HG02870 (cell line): ENCODE data around the gene NUP62.

Source experiments
- ATAC-seq: cut with Tn5 transposase; IDR thresholded peaks from one replicate; pipeline ENCODE4 v1.9.1; 2021; ENCODE audit warnings: mild to moderate bottlenecking, moderate library complexity; ENCODE audit not compliant: unreplicated experiment

The NUP62 gene

GRCh38 chr19:49869484-49870308 is 59.6 kb downstream of the NUP62 start:
- ATAC-seq: peak; percentile 80

DNA sequence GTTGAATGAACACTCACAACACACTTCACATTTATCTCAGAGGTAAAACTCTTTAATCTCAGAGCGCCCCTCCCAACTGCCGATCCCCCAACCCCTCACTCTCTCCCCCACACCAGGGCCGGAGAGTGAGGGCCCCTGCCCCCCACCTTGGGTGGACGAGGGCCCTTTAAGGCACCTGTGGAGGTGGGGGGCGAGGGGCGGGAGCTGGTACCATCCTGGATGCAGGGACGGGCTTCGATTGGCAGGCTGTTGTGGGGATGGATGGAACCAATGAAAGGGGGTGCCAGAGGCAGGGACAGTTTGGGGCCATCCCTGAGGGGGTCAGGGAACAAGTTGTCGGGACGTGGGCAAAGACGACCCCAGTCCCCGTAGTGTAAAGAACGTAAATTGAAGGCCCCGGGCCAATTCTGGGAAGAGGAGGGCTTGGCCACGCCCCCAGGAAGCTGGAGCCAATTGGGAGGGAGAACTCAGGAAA is 60.3 kb downstream of the NUP62 start:
- ATAC-seq: peak; percentile 6

DNA sequence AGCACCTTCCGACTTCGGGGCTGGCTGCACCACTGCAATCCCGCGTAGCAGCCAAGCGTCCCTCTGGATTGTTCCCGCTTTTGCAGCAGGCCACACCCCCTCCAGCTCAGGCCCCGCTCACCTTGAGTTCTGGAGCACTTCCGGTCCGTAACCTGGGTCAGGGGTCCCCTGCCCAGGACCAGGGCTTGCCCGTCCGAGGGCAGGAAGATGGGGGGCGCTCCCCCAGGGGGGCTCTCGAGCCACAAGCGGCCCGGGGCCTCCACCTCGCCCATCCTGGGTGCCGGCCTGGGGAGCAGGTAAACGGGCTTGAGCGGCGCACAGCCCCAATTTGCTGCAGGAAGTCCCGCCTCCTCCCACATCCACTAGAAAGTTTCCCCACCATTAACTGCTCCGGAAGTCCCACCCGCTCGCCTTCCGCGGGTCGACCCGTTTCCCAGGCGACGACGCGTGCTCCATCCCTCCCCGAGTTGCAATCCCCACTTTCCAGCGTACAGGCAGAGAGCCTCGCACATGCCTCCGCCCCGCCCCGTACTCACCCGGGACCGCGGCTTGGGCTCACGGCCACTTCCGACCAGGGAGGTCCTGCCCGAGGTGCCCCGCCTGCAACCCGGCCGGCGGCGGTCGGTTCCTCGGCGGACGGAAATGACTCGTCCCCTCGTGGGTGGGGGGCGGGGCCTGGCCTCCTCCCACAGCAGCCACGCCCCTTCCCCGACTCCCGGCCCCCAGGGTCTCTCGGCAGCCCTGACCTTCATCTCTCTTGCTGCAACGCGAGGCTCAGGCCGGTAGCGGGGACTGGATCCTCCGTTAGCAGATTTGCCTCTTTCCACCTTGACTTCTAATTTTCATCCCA is 62.1 kb downstream of the NUP62 start, which contains the start of gene PNKP:
PNKP (minus strand) TSS at position 644 of the 850 bp plus-strand sequence; CDS start at position 272, 372 bp downstream.
- ATAC-seq: peak; percentile 30

- no peak for ATAC-seq
These were observed 64.4 kb downstream of the NUP62 start for GRCh38 chr19:49864890-49865289.

- no peak for ATAC-seq
These were observed 65.4 kb downstream of the NUP62 start for GRCh38 chr19:49863935-49864320.

DNA sequence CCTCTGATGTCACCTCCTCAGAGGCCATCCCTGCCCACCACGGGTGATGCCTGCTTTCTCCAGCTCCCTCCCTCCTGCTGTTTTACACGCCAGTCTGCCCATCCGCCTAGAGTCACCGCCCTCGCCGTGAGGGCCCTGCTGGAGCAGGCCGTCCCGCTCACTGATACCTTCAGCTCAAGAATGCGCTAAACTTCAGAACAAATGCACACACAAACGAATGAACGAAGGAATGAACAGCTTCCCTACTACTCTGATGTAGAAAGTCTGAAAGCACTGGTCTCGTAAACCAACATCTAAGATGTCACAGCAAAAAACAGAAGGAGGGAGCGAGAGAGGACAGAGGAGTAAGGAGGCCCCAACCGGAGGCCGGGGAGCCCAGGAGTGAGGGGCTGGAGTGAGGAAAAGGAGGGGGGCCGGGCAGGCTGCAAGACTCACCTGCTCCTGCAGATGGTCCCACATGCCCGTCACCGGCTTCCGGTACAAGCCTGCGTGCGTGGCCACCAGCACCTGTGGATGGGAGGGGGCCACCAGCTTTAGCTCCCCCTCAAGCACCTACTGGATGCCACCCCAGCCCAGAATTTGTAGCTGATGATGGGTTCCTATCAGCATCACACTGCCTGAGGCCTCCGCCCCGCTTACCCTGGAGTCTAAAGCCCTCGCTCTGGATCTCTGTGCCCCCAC is 65.9 kb downstream of the NUP62 start:
- ATAC-seq: no peak

DNA sequence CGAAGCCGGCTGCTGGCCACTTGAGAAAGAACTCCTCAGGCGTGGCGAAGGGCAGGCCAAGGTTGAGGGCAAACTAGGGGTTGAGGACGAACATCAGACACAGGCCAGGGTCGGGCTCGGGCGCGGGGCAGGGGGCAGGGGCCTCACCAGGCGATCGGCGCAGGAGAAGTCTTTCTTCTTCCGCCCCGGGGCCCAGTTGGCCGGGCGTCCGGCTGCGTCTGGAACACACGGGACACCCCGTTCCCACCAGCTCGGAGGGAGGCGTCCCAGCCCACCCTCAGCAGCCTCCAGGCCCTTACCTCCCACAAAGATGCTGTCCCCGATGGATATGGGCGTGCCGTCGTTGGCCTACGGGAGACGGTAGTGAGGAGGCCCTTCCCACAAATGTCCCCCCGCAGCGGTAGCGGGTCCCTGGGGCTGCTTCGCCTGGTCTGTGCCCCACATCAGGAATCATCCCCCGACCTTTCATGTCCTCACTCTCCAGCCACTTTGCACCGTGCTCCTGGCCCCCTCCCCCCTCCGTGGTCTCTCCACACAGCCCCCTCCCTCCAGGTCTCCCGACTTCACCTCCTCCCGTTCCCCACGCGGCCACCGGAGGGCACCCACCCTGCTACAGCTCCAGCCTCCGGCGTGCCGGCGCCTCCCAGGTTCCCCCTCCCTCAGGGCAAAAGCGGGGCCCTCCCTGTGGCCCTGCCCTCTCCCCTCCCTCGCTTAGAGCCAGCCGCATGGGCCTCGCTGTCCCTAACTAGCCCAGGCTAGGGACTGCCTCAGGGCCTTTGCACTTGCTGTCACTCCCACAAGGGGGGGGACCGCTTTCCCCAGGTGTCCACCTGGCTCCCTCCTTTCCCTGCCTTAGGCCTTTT is 66.7 kb downstream of the NUP62 start:
- ATAC-seq: no peak

DNA sequence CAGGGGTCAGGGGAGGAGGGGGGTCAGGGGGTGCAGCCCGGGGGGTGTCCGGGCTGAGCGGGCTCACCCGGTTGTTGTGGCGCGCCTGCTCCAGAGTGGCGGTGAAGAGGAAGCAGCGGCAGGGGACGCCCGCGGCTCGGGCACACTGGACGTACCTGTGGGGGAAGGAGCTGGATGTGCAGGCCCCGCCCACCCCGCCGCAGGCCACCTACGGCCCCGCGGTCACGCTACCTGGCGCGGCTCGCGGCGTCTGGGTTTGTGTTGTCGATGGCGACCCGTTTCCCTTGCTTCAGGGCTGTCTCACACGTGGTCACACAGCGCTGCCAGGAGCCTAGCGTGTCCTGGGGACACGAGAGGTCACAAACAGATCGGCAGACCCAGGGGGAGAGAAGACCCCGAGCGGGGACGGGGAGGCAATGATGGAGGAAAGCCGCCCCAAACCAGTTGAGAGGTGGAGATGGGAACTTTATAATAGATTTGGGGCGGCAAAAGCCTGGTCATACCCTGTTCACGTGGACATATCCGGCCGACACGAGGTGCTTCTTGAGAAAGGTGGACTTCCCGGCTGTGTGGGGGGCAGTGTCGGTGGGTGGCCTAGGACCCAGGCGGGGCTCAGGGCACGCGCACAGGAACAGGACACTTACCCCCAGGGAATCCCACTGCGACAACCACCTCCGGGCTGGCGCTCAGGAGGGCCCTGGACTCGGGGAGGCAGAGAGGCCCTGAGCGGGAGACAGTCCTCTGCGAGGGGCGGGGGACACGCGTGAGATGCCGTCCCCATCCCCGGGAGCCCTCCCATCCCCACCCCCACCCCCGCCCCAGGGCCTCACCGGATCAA is 67.5 kb downstream of the NUP62 start:
- ATAC-seq: no peak

- ATAC-seq: no peak
These were observed 68.2 kb downstream of the NUP62 start for GRCh38 chr19:49861107-49861506.

DNA sequence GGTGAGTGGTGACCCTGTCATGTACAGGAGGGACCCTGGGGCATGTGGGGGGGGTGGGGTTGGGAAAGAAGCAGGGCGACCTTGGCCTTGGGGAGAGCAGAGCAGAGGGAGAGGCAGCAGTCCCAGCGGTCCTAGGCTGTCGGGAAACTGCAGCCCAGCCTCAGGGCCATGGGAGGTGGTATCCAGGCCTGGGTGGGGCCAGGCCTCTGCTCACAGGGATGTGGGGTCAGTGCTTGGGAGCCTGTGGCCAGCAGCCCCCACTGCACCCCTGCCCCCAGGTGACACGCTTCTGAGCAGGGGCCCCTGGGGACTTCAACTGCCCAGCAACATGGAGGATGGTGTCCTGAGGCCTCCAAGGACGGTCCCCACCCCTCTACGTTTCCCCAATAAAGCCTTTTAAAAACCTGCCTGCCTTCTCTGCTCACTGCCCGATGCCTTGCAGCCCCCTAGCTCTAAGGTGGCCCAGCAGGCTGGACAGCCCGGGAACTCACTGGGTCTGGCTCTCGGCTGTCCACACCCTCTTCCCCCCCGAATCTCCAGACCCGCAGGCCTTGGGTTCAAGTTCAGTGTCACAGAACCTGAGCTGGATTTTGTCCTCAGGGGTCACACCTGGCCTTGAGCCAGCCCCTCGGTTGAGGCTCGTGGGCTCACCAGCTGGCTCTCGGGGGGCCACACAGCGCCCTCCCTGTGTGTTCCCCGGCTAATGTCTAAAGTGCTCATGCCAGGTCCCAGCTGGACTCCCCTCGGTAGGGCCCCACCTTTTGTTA is 68.8 kb downstream of the NUP62 start:
- no peak for ATAC-seq

DNA sequence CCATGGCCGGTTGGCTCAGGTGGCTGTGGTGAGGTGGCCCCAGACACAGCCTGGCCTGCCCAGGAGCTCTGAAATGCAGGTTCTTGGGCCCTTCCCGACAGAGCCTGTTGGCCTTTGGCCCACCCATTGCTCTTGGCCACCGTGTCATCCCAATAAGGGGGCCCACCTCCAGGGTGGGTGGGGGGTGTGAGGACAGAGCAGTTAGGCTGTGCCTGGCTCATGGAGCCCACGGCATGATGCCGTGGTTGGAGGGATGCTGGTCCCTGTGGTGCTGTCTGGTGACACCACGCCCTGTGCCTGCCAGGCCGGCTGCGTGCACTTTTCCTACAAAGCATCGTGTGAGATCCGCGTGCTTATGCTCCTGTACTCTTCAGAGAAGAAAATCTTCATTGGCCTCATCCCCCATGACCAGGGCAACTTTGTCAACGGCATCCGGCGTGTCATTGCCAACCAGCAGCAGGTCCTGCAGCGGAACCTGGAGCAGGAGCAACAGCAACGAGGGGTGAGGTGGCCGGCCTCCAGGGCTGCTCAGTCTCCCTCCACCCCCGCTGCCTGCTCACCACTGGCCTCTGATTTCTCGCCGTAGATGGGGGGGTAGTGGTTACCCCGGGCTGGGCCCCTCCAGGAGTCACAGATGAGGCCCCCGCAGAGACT is 69.5 kb downstream of the NUP62 start:
- ATAC-seq: no peak

- no peak for ATAC-seq
These were observed 71.0 kb downstream of the NUP62 start for GRCh38 chr19:49858088-49858985.

DNA sequence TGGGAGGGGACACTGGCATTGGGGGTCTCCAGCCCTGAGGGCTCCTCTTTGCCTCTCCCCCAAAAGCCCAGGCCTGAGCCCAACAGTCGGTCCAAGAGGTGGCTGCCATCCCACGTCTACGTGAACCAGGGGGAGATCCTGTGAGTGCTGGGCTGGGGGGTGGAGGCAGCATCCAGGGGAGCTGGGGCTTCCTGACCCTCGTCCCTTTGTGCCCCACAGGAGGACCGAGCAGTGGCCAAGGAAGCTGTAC is 71.5 kb downstream of the NUP62 start:
- no peak for ATAC-seq

GRCh38 chr19:49857061-49857837 is 72.1 kb downstream of the NUP62 start:
- ATAC-seq: no peak
